A549 treated with Mapracorat at 1 μM for 4 hours (cell line): ENCODE data around the gene POMZP3. TPM values are rescaled to one million over a fixed set of nuclear protein-coding genes. Genes with fewer than 3 reads are reported as not detected.

ENCODE experiments used
- total RNA-seq: library from RNA; stranded (reverse); fragments of 200-300 nt; extraction: Qiagen RNA extraction; gene quantifications from 5 replicates; pipeline ENCODE4 v1.2.3, GENCODE V29; 2022

Gene POMZP3
- 22.1 to 25.7 TPM (median 24.2 TPM) in 5 replicates for total RNA-seq

DNA sequence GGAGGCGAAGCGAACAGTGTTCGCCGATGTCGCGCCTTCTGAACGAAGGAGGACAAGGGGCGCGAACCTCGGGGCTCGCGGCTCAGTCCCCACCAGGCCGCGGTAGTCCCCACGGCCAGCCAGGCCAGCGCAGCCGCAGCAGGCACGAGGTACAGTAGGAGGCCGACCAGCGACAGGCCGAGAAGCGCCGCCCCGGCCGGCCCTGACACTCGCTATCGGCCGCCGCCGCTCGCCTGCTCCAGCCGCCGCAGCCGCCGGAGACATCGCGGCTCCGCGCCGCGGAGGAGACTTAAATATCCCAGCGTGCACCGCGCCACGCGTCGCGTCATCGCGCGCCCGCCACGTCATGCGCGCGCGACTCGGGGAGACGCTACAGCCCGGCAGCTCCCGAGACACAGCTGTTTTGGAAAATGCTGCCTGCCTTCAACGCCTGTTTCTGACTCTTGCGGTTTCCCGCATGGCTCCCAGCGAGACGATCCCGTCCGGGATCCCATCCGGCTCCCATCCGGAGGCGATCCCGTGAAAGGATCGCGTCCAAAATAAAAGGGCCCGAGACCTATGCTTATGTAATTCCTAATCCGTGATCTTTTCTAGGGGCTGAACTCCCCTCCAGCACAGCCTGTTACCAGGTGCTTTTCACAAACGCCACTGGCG is at the start of gene POMZP3:
TSS of gene POMZP3 (minus strand) at position 291 of the 654 bp plus-strand sequence. CDS start 1,215 bp downstream, outside the sequence.

Other genes with a start within 250 kb of the POMZP3 start
- gene SSC4D, start 217.6 kb downstream of the POMZP3 start, total RNA-seq: 0.73 to 1.5 TPM (median 0.89 TPM) in 5 replicates
- gene ZP3, start 202.3 kb downstream of the POMZP3 start, total RNA-seq: 17.8 to 21.0 TPM (median 20.2 TPM) in 5 replicates
- 27.6 to 35.4 TPM (median 29.8 TPM) in 5 replicates for gene DTX2, start 165.6 kb downstream of the POMZP3 start, total RNA-seq
- 10.7 to 19.4 TPM (median 17.7 TPM) in 5 replicates for gene UPK3B, start 116.7 kb downstream of the POMZP3 start, total RNA-seq
- not detected in 5 replicates for gene SPDYE16, start 84.0 kb downstream of the POMZP3 start, total RNA-seq